Fibroblast of pulmonary artery (primary cell): ENCODE results near the gene LRTM2.

Experiments
- DNase-seq: peaks from one replicate; pipeline ENCODE4 v3.0.0-alpha.2; 2010; ENCODE audit warnings: low read depth
- H3K4me3 ChIP-seq: replicated peaks from 2 replicates; pipeline ENCODE4 v1.5.1; 2011; ENCODE audit warnings: low read depth, mild to moderate bottlenecking, control low read depth, low read length, moderate library complexity
- TF ChIP-seq, protein P1 (sequence below): IDR thresholded peaks from 2 replicates; pipeline ENCODE4 v1.5.1; 2011; ENCODE audit warnings: mild to moderate bottlenecking, control low read depth, low read length, inconsistent platforms; ENCODE audit errors: missing control alignments

The LRTM2 gene

DNA sequence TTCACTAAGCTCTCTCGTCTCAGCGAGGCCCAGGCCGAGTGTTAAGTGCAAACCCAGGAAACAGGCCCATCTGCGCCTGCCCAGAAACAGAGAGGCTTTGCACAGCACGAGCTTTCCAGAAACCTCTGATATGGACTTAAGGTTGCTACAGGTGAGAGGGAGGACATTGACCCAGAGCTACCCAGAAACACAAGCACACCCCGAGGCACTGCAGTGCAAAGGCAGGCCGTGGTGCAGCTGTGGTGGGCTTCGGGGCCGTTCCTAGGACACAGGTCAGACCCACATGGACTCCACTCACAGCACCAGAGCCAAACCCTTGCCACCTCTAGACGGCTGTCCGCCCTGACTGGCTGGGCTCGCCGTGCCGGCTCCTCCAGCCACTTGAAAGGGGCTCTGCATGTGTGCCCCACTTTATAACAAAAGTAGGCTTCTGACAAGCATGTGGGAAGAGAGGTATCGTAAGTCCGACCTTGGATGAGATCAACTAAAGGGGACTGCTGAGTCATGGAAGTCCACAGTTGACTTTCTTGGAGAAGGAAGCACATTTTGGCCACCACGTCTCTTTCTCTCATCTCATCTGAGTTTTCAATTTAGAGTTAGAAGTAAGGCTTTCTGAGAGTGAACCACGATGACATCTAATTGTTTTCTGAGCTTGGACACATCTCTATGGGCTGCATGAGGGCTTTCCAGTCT is 59.9 kb downstream of the LRTM2 start:
- TF ChIP-seq, protein P1, sequence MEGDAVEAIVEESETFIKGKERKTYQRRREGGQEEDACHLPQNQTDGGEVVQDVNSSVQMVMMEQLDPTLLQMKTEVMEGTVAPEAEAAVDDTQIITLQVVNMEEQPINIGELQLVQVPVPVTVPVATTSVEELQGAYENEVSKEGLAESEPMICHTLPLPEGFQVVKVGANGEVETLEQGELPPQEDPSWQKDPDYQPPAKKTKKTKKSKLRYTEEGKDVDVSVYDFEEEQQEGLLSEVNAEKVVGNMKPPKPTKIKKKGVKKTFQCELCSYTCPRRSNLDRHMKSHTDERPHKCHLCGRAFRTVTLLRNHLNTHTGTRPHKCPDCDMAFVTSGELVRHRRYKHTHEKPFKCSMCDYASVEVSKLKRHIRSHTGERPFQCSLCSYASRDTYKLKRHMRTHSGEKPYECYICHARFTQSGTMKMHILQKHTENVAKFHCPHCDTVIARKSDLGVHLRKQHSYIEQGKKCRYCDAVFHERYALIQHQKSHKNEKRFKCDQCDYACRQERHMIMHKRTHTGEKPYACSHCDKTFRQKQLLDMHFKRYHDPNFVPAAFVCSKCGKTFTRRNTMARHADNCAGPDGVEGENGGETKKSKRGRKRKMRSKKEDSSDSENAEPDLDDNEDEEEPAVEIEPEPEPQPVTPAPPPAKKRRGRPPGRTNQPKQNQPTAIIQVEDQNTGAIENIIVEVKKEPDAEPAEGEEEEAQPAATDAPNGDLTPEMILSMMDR, result no peak
- DNase-seq, result no peak

GRCh38 chr12:1880876-1881275 is 60.5 kb downstream of the LRTM2 start:
- no peak overlapping the region for H3K4me3 ChIP-seq
- DNase-seq, result no peak
- TF ChIP-seq, protein P1, result no peak

More for the DNA sequence above, 59.9 kb downstream of the LRTM2 start:
- no peak overlapping the region for H3K4me3 ChIP-seq

DNA sequence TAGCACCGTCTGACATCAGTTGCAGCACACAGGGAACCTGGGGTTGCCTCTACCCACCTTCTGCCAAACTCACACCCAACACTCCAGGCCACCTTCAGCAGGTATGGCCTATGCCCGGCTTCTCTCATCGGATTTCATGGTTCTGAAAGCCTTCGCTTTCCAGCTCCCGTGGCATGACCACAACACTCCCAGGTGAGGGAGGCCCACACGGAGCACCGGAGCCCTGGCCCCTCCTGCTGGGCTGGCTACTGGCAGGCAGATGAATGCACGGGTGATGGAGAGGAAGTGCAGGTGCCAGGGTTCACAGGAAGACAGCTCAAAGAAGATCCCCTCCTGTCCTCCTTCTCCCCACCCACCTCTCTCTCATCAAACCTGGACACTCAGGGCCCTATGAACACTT is 60.9 kb downstream of the LRTM2 start:
- no peak for DNase-seq
- TF ChIP-seq, protein P1, result no peak

GRCh38 chr12:1881936-1882335 is 61.6 kb downstream of the LRTM2 start:
- TF ChIP-seq, protein P1, result no peak
- H3K4me3 ChIP-seq, result no peak overlapping the region
- no peak for DNase-seq

More for the DNA sequence above, 60.9 kb downstream of the LRTM2 start:
- no peak overlapping the region for H3K4me3 ChIP-seq

DNA sequence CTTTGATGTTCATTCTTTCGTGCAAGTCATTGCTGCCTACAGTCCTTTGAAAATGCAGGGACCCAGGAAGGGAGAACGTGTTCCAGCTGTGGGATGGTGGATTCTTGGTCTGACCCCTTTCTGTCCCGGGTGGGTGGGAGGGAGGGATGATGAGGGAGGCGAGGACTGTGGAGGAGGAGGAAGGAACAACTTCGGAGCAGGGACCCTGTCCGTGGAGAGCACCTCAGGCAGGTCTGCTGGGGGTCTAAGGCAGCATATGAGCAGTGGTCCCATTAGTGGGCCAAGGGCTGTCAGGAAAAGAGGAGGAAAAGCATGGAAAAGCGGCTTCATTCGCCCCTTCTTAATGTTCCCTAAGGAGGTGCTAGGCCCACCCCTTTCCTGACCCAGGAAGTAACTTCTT is 62.0 kb downstream of the LRTM2 start:
- TF ChIP-seq, protein P1, result no peak
- DNase-seq, result no peak

DNA sequence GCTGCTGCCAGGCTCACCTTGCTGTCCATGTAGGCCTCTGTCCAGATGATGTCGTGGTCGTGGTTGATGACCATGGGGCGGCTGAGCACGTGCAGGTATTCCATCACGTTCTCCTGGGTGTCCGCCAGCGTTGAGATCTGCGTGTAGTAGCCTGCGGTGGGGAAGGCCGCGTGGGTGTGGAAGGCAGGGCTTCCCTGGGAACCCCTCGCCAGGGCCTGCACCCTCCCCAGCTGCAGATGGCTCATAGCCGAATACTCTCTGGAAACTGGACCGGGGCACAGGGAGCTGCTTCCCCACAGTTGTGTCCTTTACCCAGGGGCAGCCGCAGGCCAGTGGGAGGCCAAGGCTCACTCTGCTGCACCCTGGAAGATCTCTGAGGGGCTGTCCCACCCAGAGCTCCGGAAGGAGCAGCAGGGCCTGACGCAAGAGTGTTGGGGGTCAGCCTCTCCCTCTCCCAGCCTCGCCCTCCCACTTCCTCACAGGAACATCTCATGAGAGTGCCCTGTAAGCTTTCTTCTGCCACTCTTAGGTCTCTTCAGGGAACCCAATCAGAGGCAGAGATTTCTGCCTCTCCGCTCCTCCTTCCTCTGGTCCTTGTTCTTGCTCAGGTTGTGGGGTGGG is 62.6 kb downstream of the LRTM2 start:
- DNase-seq, result no peak
- H3K4me3 ChIP-seq, result no peak overlapping the region
- TF ChIP-seq, protein P1, result no peak

More for the DNA sequence above, 62.0 kb downstream of the LRTM2 start:
- H3K4me3 ChIP-seq, result no peak overlapping the region
